Measurements from ENCODE around the gene ECHS1.

Gene ECHS1

DNA sequence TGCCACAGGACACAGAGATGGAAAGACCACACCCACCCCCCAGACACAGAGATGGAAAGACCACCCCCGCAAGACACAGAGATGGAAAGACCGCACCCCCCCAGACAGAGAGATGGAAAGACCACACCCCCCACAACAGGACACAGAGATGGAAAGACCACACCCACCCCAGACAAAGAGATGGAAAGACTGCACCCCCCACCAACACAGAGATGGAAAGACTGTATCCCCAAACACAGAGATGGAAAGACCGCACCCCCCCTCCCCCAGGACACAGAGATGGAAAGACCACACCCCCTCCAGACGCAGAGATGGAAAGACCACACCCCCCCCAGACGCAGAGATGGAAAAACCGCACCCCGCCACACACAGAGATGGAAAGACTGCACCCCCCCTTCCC, 56.4 kb downstream of the ECHS1 start:
- H3K27ac ChIP-seq (ENCODE audit: low read length), result no peak overlapping the region
- H3K4me3 ChIP-seq (ENCODE audit: low read length in 2 of 2), result no peak overlapping the region
- no peak overlapping the region for H3K9ac ChIP-seq (ENCODE audit: low read length in 2 of 2)
- H3K27me3 ChIP-seq (ENCODE audit: control insufficient read depth in 1 of 2, insufficient read depth in 2 of 2, low read length in 2 of 2), result peaks cover 9 to 11% of the 10 kb centered on the region in 2 donors
- no peaks in the 10 kb centered on the region for H3K9me3 ChIP-seq (ENCODE audit: control insufficient read depth in 2 of 2, low read length in 2 of 2)
- H3K36me3 ChIP-seq (ENCODE audit: control insufficient read depth in 2 of 2, insufficient read depth in 2 of 2, low read length in 2 of 2), result peaks cover 3 to 6% of the 10 kb centered on the region in 2 donors
- H3K4me1 ChIP-seq (ENCODE audit: control insufficient read depth, insufficient read depth, low read length), result peaks cover 6% of the 10 kb centered on the region

DNA sequence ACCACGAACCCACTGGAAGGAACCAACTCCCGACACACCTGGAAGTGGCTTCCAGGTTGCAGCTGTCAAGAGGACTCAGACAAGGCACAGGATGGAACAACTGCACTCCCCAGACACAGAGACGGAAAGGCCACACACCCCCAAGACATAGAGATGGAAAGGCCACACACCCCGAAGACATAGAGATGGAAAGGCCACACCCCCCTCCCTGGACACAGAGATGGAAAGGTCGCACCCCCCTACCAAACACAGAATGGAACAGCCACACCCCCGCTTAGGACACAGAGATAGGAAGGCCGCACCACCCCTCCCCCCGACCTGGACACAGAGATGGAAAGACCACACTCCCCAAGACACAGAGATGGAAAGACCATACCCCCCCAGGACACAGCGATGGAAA, 56.9 kb downstream of the ECHS1 start:
- H3K27me3 ChIP-seq (ENCODE audit: control insufficient read depth in 1 of 2, insufficient read depth in 2 of 2, low read length in 2 of 2), result peaks cover 9 to 11% of the 10 kb centered on the region in 2 donors

DNA sequence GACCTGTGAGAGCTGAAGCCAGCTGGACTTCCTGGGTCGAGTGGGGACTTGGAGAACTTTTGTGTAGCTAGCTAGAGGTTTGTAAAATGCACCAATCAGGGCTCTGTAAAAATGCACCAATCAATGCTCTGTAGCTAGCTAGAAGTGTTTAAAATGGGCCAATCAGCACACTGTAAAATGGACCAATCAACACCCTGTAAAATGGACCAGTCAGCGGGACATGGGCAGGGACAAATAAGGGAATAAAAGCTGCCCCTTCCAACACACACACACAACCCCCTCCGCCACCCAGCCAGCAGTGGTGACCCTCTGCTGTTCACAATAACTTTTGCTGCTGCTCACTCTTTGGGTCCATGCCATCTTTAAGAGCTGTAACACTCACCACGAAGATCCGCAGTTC, 57.3 kb downstream of the ECHS1 start:
- Histone ChIP-seq H3K9ac (ENCODE audit: low read length in 2 of 2) (no peak overlapping the region), H3K36me3 (ENCODE audit: control insufficient read depth in 2 of 2, insufficient read depth in 2 of 2, low read length in 2 of 2) (peaks cover 6 to 8% of the 10 kb centered on the region in 2 donors), H3K9me3 (ENCODE audit: control insufficient read depth in 2 of 2, low read length in 2 of 2) (no peaks in the 10 kb centered on the region), H3K4me3 (ENCODE audit: low read length in 2 of 2) (no peak overlapping the region), H3K4me1 (ENCODE audit: control insufficient read depth, insufficient read depth, low read length) (peaks cover 6% of the 10 kb centered on the region), H3K27me3 (ENCODE audit: control insufficient read depth in 1 of 2, insufficient read depth in 2 of 2, low read length in 2 of 2) (peaks cover 9 to 11% of the 10 kb centered on the region in 2 donors), H3K27ac (ENCODE audit: low read length) (no peak overlapping the region)

More for the DNA sequence above, 56.9 kb downstream of the ECHS1 start:
- H3K36me3 ChIP-seq (ENCODE audit: control insufficient read depth in 2 of 2, insufficient read depth in 2 of 2, low read length in 2 of 2), result peaks cover 6 to 8% of the 10 kb centered on the region in 2 donors
- no peak overlapping the region for H3K27ac ChIP-seq (ENCODE audit: low read length)
- H3K9ac ChIP-seq (ENCODE audit: low read length in 2 of 2), result no peak overlapping the region
- no peak overlapping the region for H3K4me3 ChIP-seq (ENCODE audit: low read length in 2 of 2)
- peaks cover 6% of the 10 kb centered on the region for H3K4me1 ChIP-seq (ENCODE audit: control insufficient read depth, insufficient read depth, low read length)
- no peaks in the 10 kb centered on the region for H3K9me3 ChIP-seq (ENCODE audit: control insufficient read depth in 2 of 2, low read length in 2 of 2)

DNA sequence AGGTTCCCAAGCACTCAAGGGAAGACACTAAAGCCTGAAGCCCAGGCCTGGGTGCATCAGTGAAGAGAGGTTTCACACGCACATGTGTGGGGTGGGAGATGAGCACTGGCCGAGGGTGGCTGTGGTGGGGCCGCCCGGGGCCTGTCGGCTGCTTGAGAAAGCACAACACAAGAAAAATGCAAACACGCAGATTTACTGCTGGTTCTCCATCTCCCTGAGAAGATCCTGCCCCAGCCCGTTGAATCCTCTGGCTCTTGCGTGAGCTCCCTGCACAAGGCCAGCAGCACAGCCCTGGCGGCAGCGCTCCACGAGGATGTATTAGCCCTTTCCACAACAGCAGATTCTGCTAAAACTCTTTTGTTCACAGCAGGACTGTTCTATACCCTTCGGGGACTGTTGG, 58.2 kb downstream of the ECHS1 start:
- no peak overlapping the region for H3K9ac ChIP-seq (ENCODE audit: low read length in 2 of 2)
- peaks cover 6% of the 10 kb centered on the region for H3K4me1 ChIP-seq (ENCODE audit: control insufficient read depth, insufficient read depth, low read length)
- no peak overlapping the region for H3K27ac ChIP-seq (ENCODE audit: low read length)
- no peak overlapping the region for H3K4me3 ChIP-seq (ENCODE audit: low read length in 2 of 2)
- H3K36me3 ChIP-seq (ENCODE audit: control insufficient read depth in 2 of 2, insufficient read depth in 2 of 2, low read length in 2 of 2), result peaks cover 12 to 14% of the 10 kb centered on the region in 2 donors
- no peaks in the 10 kb centered on the region for H3K9me3 ChIP-seq (ENCODE audit: control insufficient read depth in 2 of 2, low read length in 2 of 2)
- peaks cover 7 to 9% of the 10 kb centered on the region in 2 donors for H3K27me3 ChIP-seq (ENCODE audit: control insufficient read depth in 1 of 2, insufficient read depth in 2 of 2, low read length in 2 of 2)

DNA sequence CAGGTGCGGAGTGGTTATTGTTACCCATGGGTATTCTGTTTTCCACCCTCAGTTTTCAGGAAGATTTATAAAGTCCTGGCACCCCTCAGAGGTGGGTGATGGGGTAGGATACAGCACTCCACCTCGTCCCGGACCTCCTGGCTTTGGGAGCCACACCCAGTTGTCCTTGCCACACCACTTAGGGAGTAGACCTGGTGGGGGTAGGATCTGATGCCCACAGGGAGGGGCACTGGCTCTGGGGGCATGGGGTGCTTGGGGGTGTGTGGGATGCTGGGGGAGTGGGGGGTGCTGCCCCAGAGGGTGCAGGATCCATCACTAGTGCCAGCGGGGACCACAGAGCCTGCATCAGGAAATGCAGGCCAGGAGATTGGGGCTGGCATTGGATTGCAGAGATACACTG, 60.0 kb downstream of the ECHS1 start:
- Histone ChIP-seq H3K4me1 (ENCODE audit: control insufficient read depth, insufficient read depth, low read length) (peaks cover 9% of the 10 kb centered on the region), H3K27me3 (ENCODE audit: control insufficient read depth in 1 of 2, insufficient read depth in 2 of 2, low read length in 2 of 2) (no peaks in the 10 kb centered on the region), H3K27ac (ENCODE audit: low read length) (no peak overlapping the region), H3K36me3 (ENCODE audit: control insufficient read depth in 2 of 2, insufficient read depth in 2 of 2, low read length in 2 of 2) (peaks cover 12 to 14% of the 10 kb centered on the region in 2 donors), H3K9me3 (ENCODE audit: control insufficient read depth in 2 of 2, low read length in 2 of 2) (no peaks in the 10 kb centered on the region), H3K4me3 (ENCODE audit: low read length in 2 of 2) (no peak overlapping the region), H3K9ac (ENCODE audit: low read length in 2 of 2) (no peak overlapping the region)

DNA sequence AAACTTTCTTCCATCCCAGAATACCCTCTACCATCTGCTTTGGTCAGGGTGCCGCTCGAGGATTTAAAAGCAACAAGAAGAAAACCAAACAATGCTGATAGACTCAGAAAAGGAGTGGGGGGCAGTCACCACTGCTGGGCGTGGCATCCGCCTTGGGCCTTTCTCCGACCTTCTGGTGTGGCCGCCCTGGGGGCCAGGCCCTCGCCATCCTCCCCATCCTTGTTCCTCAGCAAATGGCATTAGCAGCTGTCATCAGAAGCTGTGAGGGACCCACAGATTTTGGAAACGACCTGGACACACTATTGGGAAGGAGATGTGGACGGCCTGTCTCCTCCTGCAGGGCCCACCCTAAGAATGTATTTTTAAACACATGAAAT, 60.4 kb downstream of the ECHS1 start:
- Histone ChIP-seq H3K9ac (ENCODE audit: low read length in 2 of 2) (no peak overlapping the region), H3K27ac (ENCODE audit: low read length) (no peak overlapping the region), H3K4me3 (ENCODE audit: low read length in 2 of 2) (no peak overlapping the region)

More for the DNA sequence above, 60.4 kb downstream of the ECHS1 start:
- Histone ChIP-seq H3K36me3 (ENCODE audit: control insufficient read depth in 2 of 2, insufficient read depth in 2 of 2, low read length in 2 of 2) (peaks cover 12 to 14% of the 10 kb centered on the region in 2 donors), H3K9me3 (ENCODE audit: control insufficient read depth in 2 of 2, low read length in 2 of 2) (no peaks in the 10 kb centered on the region), H3K4me1 (ENCODE audit: control insufficient read depth, insufficient read depth, low read length) (peaks cover 13% of the 10 kb centered on the region), H3K27me3 (ENCODE audit: control insufficient read depth in 1 of 2, insufficient read depth in 2 of 2, low read length in 2 of 2) (no peaks in the 10 kb centered on the region)

Measured in stomach smooth muscle (tissue), 2 donors.